ENCODE results near the gene MLNR.

GRCh38 chr13:49271264-49271663, 51.1 kb downstream of the MLNR start:
- TF ChIP-seq POLR2AphosphoS5 (IDR thresholded peaks at IDR 0.05; ENCODE audit: low read depth, low read length) (no peak), CTCF (IDR thresholded peaks at IDR 0.05) (no peak), TEAD4 (IDR thresholded peaks at IDR 0.05; ENCODE audit: borderline replicate concordance, insufficient read depth) (no peak), EP300 (IDR thresholded peaks at IDR 0.05; ENCODE audit: borderline replicate concordance in 1 of 2, low read depth in 1 of 2, low read length in 1 of 2) (no peak), CHD2 (IDR thresholded peaks at IDR 0.05; ENCODE audit: low read length, partially characterized antibody) (no peak), FOXJ3 (CRISPR knock-in tag; IDR thresholded peaks at IDR 0.05) (no peak), YY1 (IDR thresholded peaks at IDR 0.05; ENCODE audit: low read depth) (no peak), JUND (IDR thresholded peaks at IDR 0.05) (no peak), EZH2phosphoT487 (IDR thresholded peaks at IDR 0.05; ENCODE audit: borderline replicate concordance, low read depth) (no peak), TAF1 (IDR thresholded peaks at IDR 0.05; ENCODE audit: borderline replicate concordance, low read depth, low read length) (no peak), RFX5 (IDR thresholded peaks at IDR 0.05; ENCODE audit: low read length) (no peak)
- TF ChIP-seq, protein P1, sequence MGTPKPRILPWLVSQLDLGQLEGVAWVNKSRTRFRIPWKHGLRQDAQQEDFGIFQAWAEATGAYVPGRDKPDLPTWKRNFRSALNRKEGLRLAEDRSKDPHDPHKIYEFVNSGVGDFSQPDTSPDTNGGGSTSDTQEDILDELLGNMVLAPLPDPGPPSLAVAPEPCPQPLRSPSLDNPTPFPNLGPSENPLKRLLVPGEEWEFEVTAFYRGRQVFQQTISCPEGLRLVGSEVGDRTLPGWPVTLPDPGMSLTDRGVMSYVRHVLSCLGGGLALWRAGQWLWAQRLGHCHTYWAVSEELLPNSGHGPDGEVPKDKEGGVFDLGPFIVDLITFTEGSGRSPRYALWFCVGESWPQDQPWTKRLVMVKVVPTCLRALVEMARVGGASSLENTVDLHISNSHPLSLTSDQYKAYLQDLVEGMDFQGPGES (IDR thresholded peaks at IDR 0.05; ENCODE audit: low read depth, low read length), result no peak
- TF ChIP-seq, protein P2, sequence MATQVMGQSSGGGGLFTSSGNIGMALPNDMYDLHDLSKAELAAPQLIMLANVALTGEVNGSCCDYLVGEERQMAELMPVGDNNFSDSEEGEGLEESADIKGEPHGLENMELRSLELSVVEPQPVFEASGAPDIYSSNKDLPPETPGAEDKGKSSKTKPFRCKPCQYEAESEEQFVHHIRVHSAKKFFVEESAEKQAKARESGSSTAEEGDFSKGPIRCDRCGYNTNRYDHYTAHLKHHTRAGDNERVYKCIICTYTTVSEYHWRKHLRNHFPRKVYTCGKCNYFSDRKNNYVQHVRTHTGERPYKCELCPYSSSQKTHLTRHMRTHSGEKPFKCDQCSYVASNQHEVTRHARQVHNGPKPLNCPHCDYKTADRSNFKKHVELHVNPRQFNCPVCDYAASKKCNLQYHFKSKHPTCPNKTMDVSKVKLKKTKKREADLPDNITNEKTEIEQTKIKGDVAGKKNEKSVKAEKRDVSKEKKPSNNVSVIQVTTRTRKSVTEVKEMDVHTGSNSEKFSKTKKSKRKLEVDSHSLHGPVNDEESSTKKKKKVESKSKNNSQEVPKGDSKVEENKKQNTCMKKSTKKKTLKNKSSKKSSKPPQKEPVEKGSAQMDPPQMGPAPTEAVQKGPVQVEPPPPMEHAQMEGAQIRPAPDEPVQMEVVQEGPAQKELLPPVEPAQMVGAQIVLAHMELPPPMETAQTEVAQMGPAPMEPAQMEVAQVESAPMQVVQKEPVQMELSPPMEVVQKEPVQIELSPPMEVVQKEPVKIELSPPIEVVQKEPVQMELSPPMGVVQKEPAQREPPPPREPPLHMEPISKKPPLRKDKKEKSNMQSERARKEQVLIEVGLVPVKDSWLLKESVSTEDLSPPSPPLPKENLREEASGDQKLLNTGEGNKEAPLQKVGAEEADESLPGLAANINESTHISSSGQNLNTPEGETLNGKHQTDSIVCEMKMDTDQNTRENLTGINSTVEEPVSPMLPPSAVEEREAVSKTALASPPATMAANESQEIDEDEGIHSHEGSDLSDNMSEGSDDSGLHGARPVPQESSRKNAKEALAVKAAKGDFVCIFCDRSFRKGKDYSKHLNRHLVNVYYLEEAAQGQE (IDR thresholded peaks at IDR 0.05; ENCODE audit: low read depth, low read length), result no peak
